Calu3 (cell line): ENCODE measurements around the gene PLA2G2D. TPM values are rescaled to one million over a fixed set of nuclear protein-coding genes. Genes with fewer than 3 reads are reported as not detected.

Experiments used
- BruUV-seq: library from RNA; stranded (reverse); fragments of 400-500 nt; replicated peaks from 2 replicates; lab custom pipeline; 2021; lab: Mats Ljungman, UMichigan
- CTCF ChIA-PET: fragments of 300-600 bp; sonication (Branson Sonifier 250); formaldehyde crosslinking; loops from one replicate; lab custom pipeline; 2022; ENCODE audit warnings: antibody characterized with exemption; lab: Charles Lee
- DNase-seq: peaks from one replicate; pipeline ENCODE4 v3.0.0; 2022
- H3K27ac Mint-ChIP-seq: one replicate; pipeline ENCODE4 v1.8.0; 2022; ENCODE audit warnings: mixed read lengths; ENCODE audit not compliant: unreplicated experiment
- H3K27me3 Mint-ChIP-seq: one replicate; pipeline ENCODE4 v1.8.0; 2022; ENCODE audit warnings: mixed read lengths; ENCODE audit not compliant: unreplicated experiment
- H3K36me3 Mint-ChIP-seq: one replicate; pipeline ENCODE4 v1.8.0; 2022; ENCODE audit warnings: mild to moderate bottlenecking, moderate library complexity, mixed read lengths; ENCODE audit not compliant: insufficient read depth, unreplicated experiment
- H3K4me1 Mint-ChIP-seq: one replicate; pipeline ENCODE4 v1.8.0; 2022; ENCODE audit warnings: mild to moderate bottlenecking, low read depth, mixed read lengths; ENCODE audit not compliant: unreplicated experiment
- H3K4me3 Mint-ChIP-seq: one replicate; pipeline ENCODE4 v1.8.0; 2022; ENCODE audit warnings: mild to moderate bottlenecking, low read depth, moderate library complexity, mixed read lengths; ENCODE audit not compliant: unreplicated experiment
- H3K9me3 Mint-ChIP-seq: one replicate; pipeline ENCODE4 v1.8.0; 2022; ENCODE audit warnings: low read depth, mixed read lengths; ENCODE audit not compliant: unreplicated experiment
- intact Hi-C: fragments of 100-400 bp; cut with micrococcal nuclease; formaldehyde crosslinking; loops from one replicate; pipeline ENCODE4 v1.10.0; 2022; ENCODE audit not compliant: unreplicated experiment
- total RNA-seq: library from RNA; stranded (reverse); gene quantifications from 2 replicates; pipeline ENCODE4 v1.2.3, GENCODE V29; 2022
- TF ChIP-seq, protein P1 (sequence below): fragments of 200-600 bp; IDR thresholded peaks from one replicate; pipeline ENCODE4 v1.8.0; 2022; ENCODE audit warnings: antibody characterized with exemption; ENCODE audit not compliant: unreplicated experiment

PLA2G2D gene
- total RNA-seq, 1 experiment from 2014 or later: not detected

DNA sequence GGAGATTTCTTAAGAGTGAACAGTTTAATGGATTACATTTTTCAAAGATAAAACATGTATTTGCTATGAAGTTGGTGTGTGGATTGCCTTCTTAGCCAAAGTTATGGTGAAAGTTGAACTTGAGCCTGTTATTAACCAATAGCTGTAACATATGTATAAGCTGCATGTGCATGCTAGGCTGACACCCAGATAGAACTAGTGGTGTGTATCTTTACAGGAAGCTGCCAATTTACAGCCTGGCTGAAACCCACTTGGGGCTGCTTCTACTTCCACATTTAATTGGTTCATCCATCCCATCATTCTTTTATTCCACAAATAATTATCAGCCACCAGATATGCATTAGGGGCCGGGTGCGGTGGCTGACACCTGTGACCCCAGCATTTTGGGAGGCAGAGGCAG lies 46.1 kb downstream of the PLA2G2D start:
- no peaks in the 10 kb centered on the region for H3K36me3 Mint-ChIP-seq
- no TSS peak for BruUV-seq
- peaks cover 55% of the 10 kb centered on the region for H3K27me3 Mint-ChIP-seq
- H3K9me3 Mint-ChIP-seq: no peaks in the 10 kb centered on the region
- no peak overlapping the region for H3K27ac Mint-ChIP-seq
- TF ChIP-seq, protein P1, sequence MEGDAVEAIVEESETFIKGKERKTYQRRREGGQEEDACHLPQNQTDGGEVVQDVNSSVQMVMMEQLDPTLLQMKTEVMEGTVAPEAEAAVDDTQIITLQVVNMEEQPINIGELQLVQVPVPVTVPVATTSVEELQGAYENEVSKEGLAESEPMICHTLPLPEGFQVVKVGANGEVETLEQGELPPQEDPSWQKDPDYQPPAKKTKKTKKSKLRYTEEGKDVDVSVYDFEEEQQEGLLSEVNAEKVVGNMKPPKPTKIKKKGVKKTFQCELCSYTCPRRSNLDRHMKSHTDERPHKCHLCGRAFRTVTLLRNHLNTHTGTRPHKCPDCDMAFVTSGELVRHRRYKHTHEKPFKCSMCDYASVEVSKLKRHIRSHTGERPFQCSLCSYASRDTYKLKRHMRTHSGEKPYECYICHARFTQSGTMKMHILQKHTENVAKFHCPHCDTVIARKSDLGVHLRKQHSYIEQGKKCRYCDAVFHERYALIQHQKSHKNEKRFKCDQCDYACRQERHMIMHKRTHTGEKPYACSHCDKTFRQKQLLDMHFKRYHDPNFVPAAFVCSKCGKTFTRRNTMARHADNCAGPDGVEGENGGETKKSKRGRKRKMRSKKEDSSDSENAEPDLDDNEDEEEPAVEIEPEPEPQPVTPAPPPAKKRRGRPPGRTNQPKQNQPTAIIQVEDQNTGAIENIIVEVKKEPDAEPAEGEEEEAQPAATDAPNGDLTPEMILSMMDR: no peak
- no peaks in the 10 kb centered on the region for H3K4me1 Mint-ChIP-seq
- CTCF ChIA-PET: no interaction called here
- no peak overlapping the region for H3K4me3 Mint-ChIP-seq
- intact Hi-C loops: no loop called here
- DNase-seq: no peak

- no peaks in the 10 kb centered on the region for H3K36me3 Mint-ChIP-seq
- intact Hi-C loops: no loop called here
- no peak overlapping the region for H3K4me3 Mint-ChIP-seq
- BruUV-seq: no TSS peak
- no peak overlapping the region for H3K27ac Mint-ChIP-seq
- no peaks in the 10 kb centered on the region for H3K9me3 Mint-ChIP-seq
- CTCF ChIA-PET: no interaction called here
- TF ChIP-seq, protein P1: no peak
- H3K27me3 Mint-ChIP-seq: peaks cover 50% of the 10 kb centered on the region
- DNase-seq: no peak
- no peaks in the 10 kb centered on the region for H3K4me1 Mint-ChIP-seq
These were observed 46.6 kb downstream of the PLA2G2D start for GRCh38 chr1:20072771-20073170.

DNA sequence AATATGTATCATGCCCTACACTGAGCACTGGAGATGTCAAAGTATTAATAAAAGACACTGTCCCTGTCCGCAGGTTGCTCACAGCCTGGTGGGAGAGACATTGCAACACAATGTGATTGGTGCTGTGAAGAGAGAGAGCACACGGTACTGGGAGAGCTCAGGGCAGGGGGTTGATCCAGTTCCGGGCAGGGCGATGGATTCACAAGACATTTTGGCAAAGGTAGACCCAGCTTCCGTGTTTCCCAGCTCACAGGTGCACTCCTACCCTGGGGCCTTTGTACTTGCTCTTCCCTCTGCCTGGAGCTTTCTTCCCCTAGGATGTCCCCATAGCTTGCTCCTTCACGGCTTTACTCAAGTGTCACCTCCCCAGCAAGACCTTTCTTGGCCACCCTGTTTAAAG lies 47.9 kb downstream of the PLA2G2D start:
- no TSS peak for BruUV-seq
- Mint-ChIP-seq H3K27me3 (peaks cover 41% of the 10 kb centered on the region), H3K9me3 (no peaks in the 10 kb centered on the region), H3K27ac (no peak overlapping the region), H3K36me3 (no peaks in the 10 kb centered on the region), H3K4me1 (no peaks in the 10 kb centered on the region), H3K4me3 (no peak overlapping the region)
- DNase-seq: no peak
- TF ChIP-seq, protein P1: no peak
- CTCF ChIA-PET: interaction anchor here (0.6 kb wide), 1 partner anchor 11 kb away, joined by 3 read pairs; no protein-coding TSS in a partner anchor
- intact Hi-C loops: no loop called here

- Mint-ChIP-seq H3K4me3 (no peak overlapping the region), H3K4me1 (no peaks in the 10 kb centered on the region), H3K27ac (no peak overlapping the region), H3K9me3 (no peaks in the 10 kb centered on the region), H3K27me3 (peaks cover 38% of the 10 kb centered on the region), H3K36me3 (no peaks in the 10 kb centered on the region)
- no TSS peak for BruUV-seq
- intact Hi-C loops: no loop called here
- no peak for DNase-seq
- TF ChIP-seq, protein P1: no peak
- CTCF ChIA-PET: no interaction called here
These were observed 49.0 kb downstream of the PLA2G2D start for GRCh38 chr1:20070357-20070756.
